ENCODE results near the gene PRRC2A.

The PRRC2A gene

DNA sequence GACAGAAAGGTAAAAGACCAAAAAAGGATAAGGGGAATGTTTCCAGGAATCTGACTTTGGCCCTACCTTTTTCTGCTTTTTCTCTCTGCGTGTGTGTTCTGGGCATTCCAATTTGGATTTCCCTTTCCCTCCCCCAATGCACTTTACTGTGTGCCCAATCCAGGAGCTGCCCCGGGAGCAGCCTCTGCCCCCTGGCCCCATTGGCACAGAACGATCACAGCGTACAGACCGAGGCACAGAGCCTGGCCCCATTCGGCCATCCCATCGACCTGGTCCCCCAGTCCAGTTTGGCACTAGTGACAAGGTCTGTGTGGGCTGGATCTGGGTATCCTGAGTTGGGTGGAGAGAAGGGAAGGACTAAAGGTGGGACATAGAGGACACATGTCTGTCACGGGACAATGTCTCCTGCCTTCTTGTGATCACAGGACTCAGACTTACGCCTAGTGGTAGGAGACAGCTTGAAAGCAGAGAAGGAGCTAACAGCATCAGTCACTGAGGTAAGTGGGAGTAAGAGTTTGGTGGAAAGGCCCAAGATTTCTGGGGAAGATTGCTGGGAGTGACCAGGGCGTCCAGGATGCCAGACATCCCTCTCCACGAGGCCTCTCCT lies 14.6 kb downstream of the PRRC2A start:
- TF ChIP-seq, protein P1, sequence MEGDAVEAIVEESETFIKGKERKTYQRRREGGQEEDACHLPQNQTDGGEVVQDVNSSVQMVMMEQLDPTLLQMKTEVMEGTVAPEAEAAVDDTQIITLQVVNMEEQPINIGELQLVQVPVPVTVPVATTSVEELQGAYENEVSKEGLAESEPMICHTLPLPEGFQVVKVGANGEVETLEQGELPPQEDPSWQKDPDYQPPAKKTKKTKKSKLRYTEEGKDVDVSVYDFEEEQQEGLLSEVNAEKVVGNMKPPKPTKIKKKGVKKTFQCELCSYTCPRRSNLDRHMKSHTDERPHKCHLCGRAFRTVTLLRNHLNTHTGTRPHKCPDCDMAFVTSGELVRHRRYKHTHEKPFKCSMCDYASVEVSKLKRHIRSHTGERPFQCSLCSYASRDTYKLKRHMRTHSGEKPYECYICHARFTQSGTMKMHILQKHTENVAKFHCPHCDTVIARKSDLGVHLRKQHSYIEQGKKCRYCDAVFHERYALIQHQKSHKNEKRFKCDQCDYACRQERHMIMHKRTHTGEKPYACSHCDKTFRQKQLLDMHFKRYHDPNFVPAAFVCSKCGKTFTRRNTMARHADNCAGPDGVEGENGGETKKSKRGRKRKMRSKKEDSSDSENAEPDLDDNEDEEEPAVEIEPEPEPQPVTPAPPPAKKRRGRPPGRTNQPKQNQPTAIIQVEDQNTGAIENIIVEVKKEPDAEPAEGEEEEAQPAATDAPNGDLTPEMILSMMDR (conservative IDR thresholded peaks at IDR 0.05), result no peak
- H3K27ac ChIP-seq, result no peak overlapping the region; the same call in 1 of the 2 replicates

GRCh38 chr6:31636698-31637596 lies 16.4 kb downstream of the PRRC2A start:
- TF ChIP-seq, protein P1 (conservative IDR thresholded peaks at IDR 0.05), result no peak
- no peak overlapping the region for H3K27ac ChIP-seq

DNA sequence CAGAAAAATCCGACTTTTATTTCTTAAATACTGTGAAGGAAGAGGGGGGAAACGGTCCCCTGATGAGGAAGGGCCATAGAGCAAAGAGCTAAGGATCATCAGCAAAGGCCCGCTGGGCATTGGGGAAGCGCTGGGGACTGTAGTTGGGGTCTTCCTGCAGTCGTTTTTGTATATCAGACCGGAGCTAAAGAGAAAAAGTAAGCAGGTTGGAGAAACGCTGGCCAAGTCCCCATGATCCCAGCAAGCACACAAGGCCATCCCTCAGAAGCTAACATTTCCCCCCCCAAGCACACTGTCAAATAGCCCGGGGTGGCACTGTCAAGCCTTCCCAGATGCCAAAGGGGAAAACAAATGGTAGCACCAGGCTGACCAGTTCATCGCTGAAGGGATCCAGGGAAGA lies 18.5 kb downstream of the PRRC2A start:
- no peak overlapping the region for H3K27ac ChIP-seq
- TF ChIP-seq, protein P1 (conservative IDR thresholded peaks at IDR 0.05), result no peak

GRCh38 chr6:31639449-31639861 lies 18.9 kb downstream of the PRRC2A start:
- no peak overlapping the region for H3K27ac ChIP-seq
- TF ChIP-seq, protein P1 (conservative IDR thresholded peaks at IDR 0.05), result no peak

DNA sequence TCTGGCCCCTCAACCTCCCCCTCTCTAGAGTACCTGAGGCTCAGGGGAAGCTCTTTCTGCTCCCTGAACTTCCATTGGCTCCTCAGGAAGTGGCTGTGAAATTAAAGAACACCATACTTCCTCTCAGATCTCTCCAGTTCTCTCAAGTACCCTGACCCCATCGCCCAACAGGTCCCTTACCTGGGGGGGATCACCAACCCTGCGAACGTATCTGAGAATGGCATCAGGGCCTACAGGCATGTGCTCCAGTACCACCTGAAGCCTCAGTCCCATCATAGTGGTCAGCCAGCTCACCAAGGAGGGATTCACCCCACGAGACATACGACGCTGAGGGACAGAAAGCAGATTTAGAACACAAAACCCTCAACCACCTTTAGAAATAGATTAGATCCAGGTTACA lies 20.1 kb downstream of the PRRC2A start:
- no peak overlapping the region for H3K27ac ChIP-seq

DNA sequence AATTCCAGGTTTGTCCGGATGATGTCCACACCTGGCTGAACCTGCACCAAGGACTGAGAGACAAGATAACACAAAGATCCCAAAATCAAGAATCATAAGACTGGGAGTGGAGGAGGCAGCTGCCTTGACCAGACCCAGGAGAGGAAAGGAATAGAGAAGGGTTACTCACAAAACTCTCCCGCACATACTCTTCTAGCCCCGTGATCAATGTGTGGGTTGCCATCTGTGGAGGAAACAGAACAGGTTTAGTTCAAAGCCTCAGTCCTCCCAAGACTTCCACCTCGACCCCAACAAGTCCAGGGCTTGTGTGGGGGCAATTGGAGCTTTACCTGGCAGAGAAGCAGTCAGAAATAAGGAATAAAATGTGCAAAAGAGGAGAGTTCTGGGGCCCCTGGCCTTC lies 20.9 kb downstream of the PRRC2A start:
- no peak overlapping the region for H3K27ac ChIP-seq
- TF ChIP-seq, protein P1 (conservative IDR thresholded peaks at IDR 0.05), result no peak

More for the DNA sequence above, 20.1 kb downstream of the PRRC2A start:
- TF ChIP-seq, protein P1 (conservative IDR thresholded peaks at IDR 0.05), result no peak

DNA sequence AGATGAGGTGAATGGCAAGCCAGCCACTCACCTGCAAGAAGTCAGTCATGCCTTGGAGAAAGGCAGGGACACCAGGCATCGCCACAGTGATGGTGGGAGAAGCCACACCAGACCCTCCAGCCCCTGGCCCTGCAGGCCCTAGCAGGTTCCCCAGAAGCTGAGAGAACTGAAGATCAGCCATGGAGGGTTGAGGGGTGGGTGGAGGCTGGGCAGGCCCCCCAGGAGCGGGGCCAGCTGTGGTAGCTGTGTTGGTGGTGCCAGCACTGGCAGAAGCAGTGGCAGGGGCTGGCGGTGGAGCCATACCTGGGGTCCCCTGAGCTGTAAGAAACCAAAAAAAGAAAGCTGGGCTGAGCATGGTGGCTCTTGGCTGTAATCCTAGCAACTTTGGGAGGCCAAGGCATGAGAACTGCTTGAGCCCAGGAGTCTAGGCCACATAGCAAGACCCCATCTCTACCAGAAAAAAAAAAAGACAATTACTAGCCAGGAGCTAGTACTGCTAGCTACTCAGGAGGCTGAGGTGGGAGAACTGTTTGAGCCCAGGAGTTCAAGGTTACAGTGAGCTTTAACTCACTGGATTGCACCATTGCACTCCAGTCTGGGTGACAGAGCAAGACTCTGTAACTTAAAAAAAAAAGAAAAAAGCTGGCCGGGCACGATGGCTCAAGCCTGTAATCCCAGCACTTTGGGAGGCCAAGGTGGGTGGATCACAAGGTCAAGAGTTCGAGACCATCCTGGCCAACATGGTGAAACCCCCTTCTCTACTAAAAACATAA lies 22.5 kb downstream of the PRRC2A start:
- no peak overlapping the region for H3K27ac ChIP-seq
- TF ChIP-seq, protein P1 (conservative IDR thresholded peaks at IDR 0.05), result no peak

Data from VCaP (cell line).